Hepatocyte (in vitro differentiated cells): ENCODE measurements around the gene KDM4D. TPM values are rescaled to one million over a fixed set of nuclear protein-coding genes. Genes with fewer than 3 reads are reported as not detected.

Experiments
- DNase-seq: peaks from one replicate; pipeline ENCODE4 v3.0.0-alpha.2; 2016; ENCODE audit warnings: low spot score
- H2AFZ ChIP-seq: fragments of 200-600 bp; sonication (generic); 2 replicates; pipeline ENCODE4 v1.6.0; 2016; ENCODE audit warnings: antibody characterized with exemption, mild to moderate bottlenecking
- H3K27ac ChIP-seq: fragments of 200-600 bp; sonication (generic); 2 replicates; pipeline ENCODE4 v1.5.1; 2016; ENCODE audit warnings: mild to moderate bottlenecking
- H3K27me3 ChIP-seq: fragments of 200-600 bp; sonication (generic); 2 replicates; pipeline ENCODE4 v1.6.1; 2016
- H3K36me3 ChIP-seq: fragments of 200-600 bp; sonication (generic); replicated peaks from 2 replicates; pipeline ENCODE4 v1.5.1; 2016; ENCODE audit warnings: low read depth; ENCODE audit not compliant: insufficient read depth
- H3K4me1 ChIP-seq: fragments of 200-600 bp; sonication (generic); 2 replicates; pipeline ENCODE4 v1.5.1; 2016; ENCODE audit warnings: mild to moderate bottlenecking, moderate library complexity; ENCODE audit not compliant: insufficient read depth
- H3K4me2 ChIP-seq: fragments of 200-600 bp; sonication (generic); 2 replicates; pipeline ENCODE4 v1.6.0; 2016
- H3K4me3 ChIP-seq: fragments of 200-600 bp; sonication (generic); 2 replicates; pipeline ENCODE4 v1.5.1; 2016; ENCODE audit warnings: mild to moderate bottlenecking
- H3K79me2 ChIP-seq: fragments of 200-600 bp; sonication (generic); 2 replicates; pipeline ENCODE4 v1.6.0; 2017; ENCODE audit warnings: mild to moderate bottlenecking
- H3K9me2 ChIP-seq: fragments of 200-600 bp; sonication (generic); replicated peaks from 2 replicates; pipeline ENCODE4 v1.6.0; 2017; ENCODE audit warnings: mild to moderate bottlenecking; ENCODE audit not compliant: insufficient read depth
- H3K9me3 ChIP-seq: fragments of 200-600 bp; sonication (generic); 2 replicates; pipeline ENCODE4 v1.5.1; 2016; ENCODE audit warnings: low read depth, mild to moderate bottlenecking
- H4K20me1 ChIP-seq: fragments of 200-600 bp; sonication (generic); 2 replicates; pipeline ENCODE4 v1.6.0; 2016; ENCODE audit warnings: mild to moderate bottlenecking; ENCODE audit not compliant: insufficient read depth, poor library complexity, severe bottlenecking
- CTCF ChIP-seq: fragments of 200-600 bp; sonication (generic); IDR thresholded peaks from 2 replicates; pipeline ENCODE4 v1.5.1; 2016; ENCODE audit warnings: antibody characterized with exemption, mild to moderate bottlenecking; ENCODE audit not compliant: poor library complexity
- EZH2 ChIP-seq: fragments of 200-600 bp; sonication (generic); IDR thresholded peaks from 2 replicates; pipeline ENCODE4 v1.6.1; 2016; ENCODE audit warnings: antibody characterized with exemption, mild to moderate bottlenecking, borderline replicate concordance
- EZH2phosphoT487 ChIP-seq: fragments of 200-600 bp; sonication (generic); IDR thresholded peaks from one replicate; pipeline ENCODE4 v1.6.1; 2018; ENCODE audit warnings: antibody characterized with exemption, mild to moderate bottlenecking, low read depth, moderate library complexity; ENCODE audit not compliant: unreplicated experiment, severe bottlenecking
- WGBS: methylation state at CpG from one replicate; pipeline ENCODE4 v1.1.6; 2016; ENCODE audit warnings: low lambda C conversion rate; ENCODE audit errors: missing lambda C conversion rate; 5-methylcytosine and 5-hydroxymethylcytosine counted together
- polyA plus RNA-seq: library from polyadenylated mRNA; unstranded; fragments of >200 nt; fragmentation: Nextera tagmentation; extraction: Ambion mirVana; gene quantifications from 2 replicates; pipeline ENCODE4 v1.2.1, GENCODE V29; 2016
- total RNA-seq: library from RNA; depleted of rRNA; stranded (reverse); fragments of >200 nt; gene quantifications from 2 replicates; pipeline ENCODE4 v1.2.3, GENCODE V29; 2014

KDM4D gene
- total RNA-seq (0.80 and 0.84 TPM in 2 replicates), polyA plus RNA-seq (0.46 and 1.3 TPM in 2 replicates)

DNA sequence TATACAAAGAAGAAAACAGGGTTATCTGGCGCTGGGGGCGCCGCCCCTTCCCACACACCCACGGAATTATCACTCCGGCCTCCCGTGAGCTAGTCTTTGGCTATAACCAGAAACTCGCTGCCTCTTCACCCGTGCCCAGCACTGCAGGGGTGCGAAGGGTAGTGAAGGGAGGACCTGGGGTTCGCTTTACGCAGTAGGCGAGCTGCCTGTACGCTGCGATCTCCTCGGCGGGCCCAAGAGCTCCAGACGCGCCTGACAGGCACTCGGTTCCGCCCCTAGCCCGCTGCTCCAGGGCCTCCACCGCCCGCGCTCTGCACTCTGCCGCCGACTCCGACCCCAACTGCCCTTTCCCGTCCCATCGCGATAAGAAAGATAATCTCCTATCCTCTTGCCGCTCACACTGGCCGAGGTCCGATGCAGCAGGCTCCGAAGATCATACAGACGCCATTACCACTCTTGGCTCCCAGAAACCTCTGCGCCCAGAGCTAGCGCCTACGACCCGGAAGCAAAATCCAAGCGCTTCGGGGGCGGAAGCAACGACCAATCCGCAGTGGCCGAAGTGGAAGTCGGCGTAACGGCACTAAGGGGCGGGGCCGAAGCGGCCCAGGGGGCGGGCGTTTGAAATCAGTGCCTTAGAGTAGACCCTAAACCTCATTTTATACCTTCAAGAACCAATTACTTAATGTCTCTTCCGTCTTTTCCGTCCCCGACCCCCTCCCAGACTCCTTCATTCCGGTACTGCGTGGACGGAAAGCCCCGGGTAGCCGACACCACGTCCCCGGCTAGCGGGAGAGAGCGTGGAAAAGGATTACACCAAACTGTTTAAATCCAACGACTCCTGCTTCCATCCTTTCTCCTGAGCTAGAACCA is at the start of gene KDM4D, which contains the start of gene CWC15:
TSS of gene KDM4D (plus strand) at position 611 of the 870 bp plus-strand sequence. CDS start 23,664 bp downstream, outside the sequence.
TSS of gene CWC15 (minus strand) at position 458 of the 870 bp plus-strand sequence. CDS start 1,371 bp downstream, outside the sequence.
- Histone ChIP-seq H3K4me3 (peak within 1 kb of the TSS; percentile 59), H3K4me1 (peaks cover 12% of the 10 kb centered on the region), H3K27ac (peak within 1 kb of the TSS; percentile 82), H3K9me2 (no peaks in the 10 kb centered on the region), H3K4me2 (peak within 1 kb of the TSS; percentile 91), H2AFZ (peak within 1 kb of the TSS; percentile 77), H3K36me3 (no peaks in the 10 kb centered on the region), H4K20me1 (no peaks in the 10 kb centered on the region), H3K27me3 (no peaks in the 10 kb centered on the region), H3K9me3 (no peaks in the 10 kb centered on the region), H3K79me2 (peaks cover 20% of the 10 kb centered on the region)
- peak; percentile 96 for DNase-seq
- no peak for TF ChIP-seq EZH2
- no peak for TF ChIP-seq CTCF
- WGBS, result under 1% methylated on average over 59 of the region's 66 CpGs

DNA sequence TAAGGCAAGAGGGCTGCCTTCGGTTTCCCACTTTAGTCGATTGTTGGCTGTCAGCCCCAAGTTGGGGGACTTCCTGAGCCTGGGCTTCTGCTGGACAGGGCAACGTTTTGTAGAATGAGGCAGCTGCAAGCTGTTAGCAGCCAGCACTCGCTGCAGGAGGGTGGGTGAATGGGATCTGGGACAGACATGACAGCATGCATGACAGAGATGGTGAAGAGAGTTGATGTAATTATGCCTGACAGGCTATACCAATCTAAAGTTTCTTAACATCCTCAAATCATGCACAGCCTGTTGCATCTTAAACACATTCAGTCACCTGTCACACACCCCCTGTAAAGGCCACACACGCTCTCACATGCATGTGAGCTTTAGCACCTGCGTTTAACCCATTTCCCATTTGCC is 49.3 kb upstream of the KDM4D start:
- Histone ChIP-seq H3K4me1 (peaks cover 28% of the 10 kb centered on the region), H3K36me3 (no peaks in the 10 kb centered on the region), H3K79me2 (no peaks in the 10 kb centered on the region), H3K27me3 (no peaks in the 10 kb centered on the region), H3K9me2 (no peaks in the 10 kb centered on the region), H3K27ac (no peak overlapping the region), H3K9me3 (no peaks in the 10 kb centered on the region), H2AFZ (no peak overlapping the region), H3K4me2 (peak overlapping the region; percentile 32), H3K4me3 (no peak overlapping the region), H4K20me1 (no peaks in the 10 kb centered on the region)
- WGBS, result 61% methylated on average over 6 of the region's 6 CpGs
- TF ChIP-seq EZH2 (no peak), EZH2phosphoT487 (no peak), CTCF (no peak)
- DNase-seq, result peak; percentile 10

DNA sequence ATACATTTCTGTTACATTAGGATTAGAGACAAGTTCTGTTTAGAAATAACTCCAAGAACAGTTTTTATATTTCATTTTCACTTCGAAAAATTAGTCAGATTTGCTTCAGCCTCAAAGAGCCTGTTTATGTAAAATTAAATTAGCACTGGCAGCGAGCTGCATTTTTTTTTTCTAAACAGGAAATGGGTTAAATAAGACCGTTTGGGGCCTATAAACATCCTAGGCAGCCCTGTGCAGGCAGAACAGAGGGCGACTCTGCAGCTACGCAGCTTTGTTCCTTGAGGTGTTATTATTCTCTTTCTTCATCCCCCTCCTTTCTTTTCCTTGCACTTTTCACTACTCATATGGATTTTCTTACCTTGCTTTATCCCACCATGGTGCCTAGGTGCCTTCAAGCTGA is 48.9 kb upstream of the KDM4D start:
- Histone ChIP-seq H3K27ac (peak overlapping the region; percentile 54), H3K4me3 (no peak overlapping the region), H2AFZ (no peak overlapping the region), H3K9me2 (no peaks in the 10 kb centered on the region), H3K4me1 (peaks cover 28% of the 10 kb centered on the region), H3K4me2 (peak overlapping the region; percentile 32), H3K79me2 (no peaks in the 10 kb centered on the region), H4K20me1 (no peaks in the 10 kb centered on the region), H3K9me3 (no peaks in the 10 kb centered on the region), H3K36me3 (no peaks in the 10 kb centered on the region), H3K27me3 (no peaks in the 10 kb centered on the region)
- 44% methylated on average over 5 of the region's 5 CpGs for WGBS
- DNase-seq, result no peak
- TF ChIP-seq EZH2, result no peak
- no peak for TF ChIP-seq CTCF
- no peak for TF ChIP-seq EZH2phosphoT487
